NCI-H2196 treated with DMSO at 0.1 percent for 48 hours (cell line): ENCODE results near the gene HOMER2.

ENCODE experiments used
- DNase-seq: peaks from one replicate; lab custom pipeline; 2025; ENCODE audit not compliant: unreplicated experiment; lab: John Stamatoyannopoulos, UW

The HOMER2 gene

GRCh38 chr15:82864967-82865366 is 87.6 kb downstream of the HOMER2 start:
- DNase-seq = no peak

- no peak for DNase-seq
Measured at GRCh38 chr15:82862886-82863285, 89.6 kb downstream of the HOMER2 start.

DNA sequence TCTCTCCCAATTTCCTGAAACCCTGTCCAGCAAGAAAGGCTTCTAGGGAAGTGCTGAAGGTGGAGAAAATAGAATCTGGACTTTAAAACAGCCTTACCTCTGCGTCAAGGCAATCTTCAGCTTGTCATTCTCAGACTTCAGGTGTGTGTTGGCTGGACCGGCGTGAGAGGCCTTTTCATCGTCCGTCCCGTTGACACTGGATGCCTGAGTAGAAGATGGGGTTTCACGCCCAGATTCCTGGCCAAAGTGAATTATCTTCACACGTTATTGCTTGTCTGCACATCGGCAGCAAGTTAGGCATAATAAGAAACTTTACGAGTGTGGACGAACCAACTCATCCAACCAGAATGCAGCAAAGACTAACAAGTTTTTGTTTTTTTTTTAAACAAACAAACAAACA is 93.6 kb downstream of the HOMER2 start:
- no peak for DNase-seq

- DNase-seq = no peak
Measured at GRCh38 chr15:82856397-82857170, 95.9 kb downstream of the HOMER2 start.

GRCh38 chr15:82855286-82856100 is 97.0 kb downstream of the HOMER2 start:
- DNase-seq = no peak

DNA sequence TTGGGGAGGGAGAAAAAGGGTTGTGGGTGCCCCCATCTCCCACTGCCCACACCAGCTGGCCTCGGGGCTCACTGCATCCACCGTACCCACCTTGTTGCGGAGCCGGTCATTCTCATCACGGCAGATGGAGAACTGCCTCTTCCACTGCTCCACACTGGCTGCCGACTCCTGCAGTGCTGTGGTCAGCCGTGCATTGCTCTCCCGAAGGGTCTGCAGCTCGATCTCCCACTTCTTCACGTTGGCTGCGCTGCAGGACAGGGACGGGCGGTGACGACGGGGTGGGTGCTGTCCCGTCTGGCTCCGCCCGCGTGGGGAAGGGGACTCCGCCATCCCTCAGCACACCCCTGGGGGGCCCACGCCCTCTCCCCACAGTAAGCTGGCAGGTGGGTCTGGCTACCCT is 98.0 kb downstream of the HOMER2 start:
- DNase-seq = no peak

DNA sequence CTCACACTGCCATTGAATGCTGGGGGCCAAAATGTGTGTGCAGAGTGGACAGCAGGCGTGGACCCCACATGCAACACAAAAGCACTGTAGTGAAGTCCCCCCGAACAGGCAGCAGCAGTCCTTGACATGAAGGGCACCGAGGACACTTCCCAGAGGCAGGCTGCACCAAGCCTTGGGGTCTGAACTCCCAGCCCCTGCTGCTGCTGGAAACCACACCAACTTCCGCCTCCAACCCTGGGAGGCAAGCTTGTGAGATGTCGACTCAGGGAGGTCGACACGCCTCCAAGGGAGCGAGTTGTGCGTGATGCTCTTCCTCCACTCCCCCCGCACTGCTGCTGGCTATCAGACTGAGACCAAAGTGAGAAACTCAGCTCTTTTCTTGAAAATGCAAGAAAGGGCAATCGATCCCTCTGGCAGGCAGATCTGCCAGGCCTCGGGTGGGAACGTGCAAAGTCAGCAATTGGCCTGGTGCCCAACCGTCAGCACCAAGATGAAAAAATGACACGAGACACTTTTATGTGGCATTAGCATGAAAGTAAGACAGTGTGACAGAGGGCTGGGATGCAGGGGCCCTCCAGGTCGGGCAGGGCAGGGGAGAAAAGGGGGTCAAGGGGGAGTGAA is 99.5 kb downstream of the HOMER2 start:
- DNase-seq = no peak

DNA sequence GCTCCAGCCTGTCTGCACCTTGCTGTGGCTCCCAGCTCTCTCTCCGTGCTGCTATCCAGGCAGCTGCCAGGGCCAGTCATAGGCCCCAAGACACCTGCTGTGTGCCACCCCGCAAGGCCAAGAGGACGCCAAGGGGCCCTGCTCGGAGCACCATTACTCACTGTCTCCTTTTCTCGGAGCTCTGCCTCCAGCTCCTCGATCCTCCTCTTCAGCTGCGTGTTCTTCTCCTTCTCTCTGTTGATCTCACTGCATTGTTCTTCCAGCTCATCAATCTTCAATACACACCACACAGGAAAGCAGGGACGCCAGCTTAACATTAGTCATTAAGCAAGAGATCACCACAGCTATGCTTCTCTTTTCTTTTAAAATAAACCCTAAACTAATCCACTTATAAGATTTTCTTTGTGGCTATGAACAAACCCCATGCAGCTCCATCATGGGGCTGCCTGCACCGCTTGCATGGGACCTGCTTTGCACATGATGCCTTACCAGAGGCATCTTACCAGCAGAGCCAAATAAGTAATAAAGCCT is 100.5 kb downstream of the HOMER2 start:
- no peak for DNase-seq

DNA sequence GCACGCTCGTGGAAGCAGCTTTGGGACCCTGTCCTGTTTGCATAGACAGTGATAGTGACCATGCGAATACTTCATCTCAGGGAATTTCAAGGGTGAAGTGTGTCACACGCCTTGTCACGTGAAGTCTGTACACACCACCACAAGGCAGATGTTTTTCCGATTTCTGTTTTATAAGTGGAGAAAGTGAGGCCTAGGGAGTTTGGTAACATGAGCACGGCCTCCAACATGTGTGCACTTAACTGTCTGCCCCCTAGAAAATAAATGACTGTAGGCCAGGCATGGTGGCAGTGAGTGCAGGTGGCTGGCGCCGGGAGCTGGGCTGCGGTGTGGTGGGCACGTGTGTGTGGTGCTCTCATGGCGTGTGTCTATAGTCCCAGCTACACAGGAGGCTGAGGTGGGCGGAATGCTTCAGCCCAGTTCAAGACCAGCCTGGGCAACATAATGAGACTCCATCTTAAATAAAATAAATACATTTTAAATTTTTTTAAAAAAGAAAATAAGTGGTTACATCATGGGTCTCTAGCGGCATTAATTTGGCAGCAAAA is 101.1 kb downstream of the HOMER2 start:
- DNase-seq = no peak

DNA sequence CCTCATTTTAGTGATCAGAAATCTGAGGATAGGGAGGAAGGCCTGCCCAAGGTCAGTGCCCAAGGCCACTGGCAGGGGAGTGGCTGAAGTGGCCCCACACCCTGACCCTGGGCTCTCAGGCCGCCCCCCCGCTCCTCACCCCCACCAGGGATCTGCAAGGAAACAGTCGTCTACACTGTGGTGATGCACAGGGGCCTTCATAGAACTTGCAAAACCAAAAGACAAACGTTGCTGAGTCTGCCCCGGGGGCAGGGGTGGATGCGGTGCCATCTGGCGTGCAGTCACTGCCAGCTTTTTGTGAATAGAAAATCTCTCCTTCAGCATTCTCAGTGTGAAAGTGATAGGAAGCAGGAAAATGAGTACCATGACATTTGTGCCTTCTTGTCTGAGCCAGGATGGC is 101.8 kb downstream of the HOMER2 start:
- DNase-seq = no peak

- peak; percentile 80 for DNase-seq
Measured at GRCh38 chr15:82849556-82850512, 102.7 kb downstream of the HOMER2 start.

DNA sequence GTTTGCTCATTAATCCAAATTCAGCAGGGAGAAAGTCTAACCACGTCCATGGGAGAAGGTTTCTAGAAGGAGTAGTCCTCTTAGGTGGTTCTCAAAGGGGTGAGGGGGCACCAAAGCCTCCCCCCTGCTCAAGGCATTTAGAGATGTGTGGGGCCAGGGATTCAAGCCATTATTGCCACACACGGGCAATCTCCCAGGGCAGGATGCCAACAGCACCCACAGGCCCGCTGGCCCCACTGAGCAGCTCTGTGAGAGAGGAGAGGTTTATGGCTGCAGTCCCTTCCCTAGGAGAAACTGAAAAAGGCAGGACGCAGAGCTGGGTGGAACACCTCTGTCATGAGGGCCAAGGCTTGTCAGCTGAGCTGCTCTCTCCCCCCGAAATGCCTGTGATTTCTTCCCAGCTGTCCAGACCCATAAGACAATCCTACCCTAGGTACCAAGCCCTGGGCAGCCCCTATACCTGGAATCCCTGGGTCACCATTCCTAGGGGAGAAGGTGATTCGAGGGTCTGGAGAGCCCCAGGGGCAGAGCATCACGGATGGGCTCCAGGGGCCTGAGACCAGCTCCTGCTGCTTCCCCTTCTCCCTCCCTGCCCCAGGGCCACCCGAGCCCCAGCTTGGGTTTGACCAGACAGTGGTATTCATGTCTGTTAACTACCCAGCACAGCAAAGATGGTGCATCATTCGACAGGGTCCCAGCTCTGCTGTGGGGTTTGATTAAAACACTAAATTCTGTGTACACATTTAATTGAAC is 104.1 kb downstream of the HOMER2 start:
- DNase-seq = no peak

DNA sequence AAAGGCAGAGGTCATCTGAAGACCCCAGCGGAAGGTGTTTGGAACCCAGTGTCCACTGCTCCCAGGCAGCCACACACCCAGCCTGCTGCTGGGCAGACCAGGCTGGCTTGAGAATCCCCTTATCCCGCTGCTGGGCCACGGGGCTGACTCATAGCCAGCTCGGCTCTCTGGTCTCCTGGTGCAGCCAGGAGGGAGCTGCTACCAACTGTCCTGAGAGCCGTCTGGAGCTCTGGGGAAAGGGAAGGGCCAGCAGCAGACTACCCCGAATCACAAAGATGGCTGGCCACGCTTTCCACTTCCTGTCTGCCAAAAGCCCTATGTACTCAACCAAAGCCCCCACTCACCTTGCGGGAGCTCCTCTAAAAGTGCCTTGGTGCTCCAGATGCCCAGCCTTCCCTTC is 104.8 kb downstream of the HOMER2 start:
- DNase-seq = no peak

GRCh38 chr15:82846621-82847020 is 105.9 kb downstream of the HOMER2 start:
- no peak for DNase-seq

DNA sequence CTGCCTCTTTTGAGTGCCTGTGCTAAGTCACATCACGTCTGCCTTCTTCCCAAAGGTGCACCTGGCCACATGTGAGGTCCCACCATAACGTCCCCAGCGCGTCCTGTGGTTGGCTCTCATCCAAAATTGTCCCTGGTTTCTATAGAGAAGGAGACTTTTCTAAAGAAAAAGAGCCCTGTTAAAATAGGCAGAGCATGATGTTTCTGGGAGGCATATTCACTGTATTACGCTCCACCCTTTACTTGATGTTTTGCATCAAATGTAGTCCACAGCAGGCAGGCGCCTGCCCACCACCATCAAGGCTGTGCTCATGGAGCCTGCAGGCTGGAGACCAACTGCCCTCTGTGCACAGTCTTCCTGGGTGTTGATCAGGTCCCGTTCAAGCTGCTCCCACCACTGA is 106.8 kb downstream of the HOMER2 start:
- DNase-seq = no peak

DNA sequence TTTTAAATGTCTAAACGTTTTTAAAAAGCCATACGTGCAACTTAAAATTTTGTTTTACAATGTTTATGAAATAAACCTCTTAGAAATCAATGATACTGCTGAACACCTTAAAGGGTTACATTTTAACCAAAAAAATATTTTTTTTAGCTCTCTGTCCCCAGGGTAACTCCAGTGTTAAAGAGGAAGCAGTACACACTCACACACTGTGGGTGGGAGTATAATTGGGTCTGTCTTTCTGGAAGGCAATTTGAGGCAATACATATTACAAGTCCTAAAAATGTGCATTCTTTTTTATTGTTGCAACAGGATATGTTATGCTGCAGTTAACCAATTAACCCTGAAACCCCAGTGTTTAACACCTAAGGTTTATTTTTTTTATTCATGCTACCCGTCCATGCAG is 109.0 kb downstream of the HOMER2 start:
- DNase-seq = no peak

DNA sequence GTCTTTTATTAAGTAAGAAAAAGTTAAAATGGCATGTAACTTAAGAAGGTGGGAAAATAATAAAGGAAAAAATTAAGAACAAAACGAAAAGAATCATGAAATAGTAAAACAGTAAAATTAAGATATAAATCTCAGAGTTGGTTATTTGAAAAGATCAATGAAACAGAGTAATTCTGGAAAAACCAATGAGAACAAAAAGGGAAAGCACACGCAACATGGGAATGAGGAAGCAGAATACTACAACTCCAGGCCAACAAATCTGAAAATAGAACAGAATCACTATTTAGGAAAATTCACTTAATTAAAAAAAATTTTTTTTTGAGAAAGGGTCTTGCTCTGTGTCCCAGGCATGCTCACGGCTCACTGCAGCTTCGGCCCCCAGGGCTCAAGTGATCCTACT is 112.4 kb downstream of the HOMER2 start:
- no peak for DNase-seq

DNA sequence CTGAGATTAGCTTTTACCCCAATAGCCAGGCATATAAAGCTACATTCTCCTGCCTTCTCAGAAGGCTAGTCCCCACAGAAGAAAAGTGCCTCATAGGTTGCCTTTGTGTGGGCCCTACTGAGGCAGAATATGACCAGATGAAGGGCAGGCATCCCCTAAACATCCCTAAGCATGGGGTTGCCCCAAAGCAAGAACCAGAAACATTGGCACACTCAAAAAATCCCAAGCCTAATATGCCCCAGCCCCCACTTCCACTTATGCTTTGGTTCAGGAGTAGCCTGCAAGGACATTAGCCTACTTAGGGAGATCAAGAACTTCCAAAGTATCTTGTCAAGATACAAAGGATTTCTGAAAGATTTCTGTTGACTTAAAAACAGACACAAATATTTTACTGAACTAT is 113.4 kb downstream of the HOMER2 start:
- DNase-seq = no peak

- DNase-seq = no peak
Measured at GRCh38 chr15:82838096-82838735, 114.3 kb downstream of the HOMER2 start.
